C4-2B (cell line): ENCODE measurements around the gene RRAGA.

ENCODE experiments used
- CTCF ChIP-seq: fragments of 450-650 bp; conservative IDR thresholded peaks from 2 replicates; pipeline ENCODE4 v1.5.1; 2017; ENCODE audit warnings: mild to moderate bottlenecking
- ZFX ChIP-seq: fragments of 450-650 bp; IDR thresholded peaks from 2 replicates; pipeline ENCODE4 v1.6.1; 2017

- TF ChIP-seq CTCF (no peak), ZFX (no peak)
Measured at GRCh38 chr9:19020886-19021455, 28.3 kb upstream of the RRAGA start.
